ENCODE results near the gene SPAG6. TPM values are rescaled to one million over a fixed set of nuclear protein-coding genes. Genes with fewer than 3 reads are reported as not detected.

SPAG6 gene
- total RNA-seq, 1 donor from 2014 or later: 8.9 TPM

- TF ChIP-seq, protein P1, sequence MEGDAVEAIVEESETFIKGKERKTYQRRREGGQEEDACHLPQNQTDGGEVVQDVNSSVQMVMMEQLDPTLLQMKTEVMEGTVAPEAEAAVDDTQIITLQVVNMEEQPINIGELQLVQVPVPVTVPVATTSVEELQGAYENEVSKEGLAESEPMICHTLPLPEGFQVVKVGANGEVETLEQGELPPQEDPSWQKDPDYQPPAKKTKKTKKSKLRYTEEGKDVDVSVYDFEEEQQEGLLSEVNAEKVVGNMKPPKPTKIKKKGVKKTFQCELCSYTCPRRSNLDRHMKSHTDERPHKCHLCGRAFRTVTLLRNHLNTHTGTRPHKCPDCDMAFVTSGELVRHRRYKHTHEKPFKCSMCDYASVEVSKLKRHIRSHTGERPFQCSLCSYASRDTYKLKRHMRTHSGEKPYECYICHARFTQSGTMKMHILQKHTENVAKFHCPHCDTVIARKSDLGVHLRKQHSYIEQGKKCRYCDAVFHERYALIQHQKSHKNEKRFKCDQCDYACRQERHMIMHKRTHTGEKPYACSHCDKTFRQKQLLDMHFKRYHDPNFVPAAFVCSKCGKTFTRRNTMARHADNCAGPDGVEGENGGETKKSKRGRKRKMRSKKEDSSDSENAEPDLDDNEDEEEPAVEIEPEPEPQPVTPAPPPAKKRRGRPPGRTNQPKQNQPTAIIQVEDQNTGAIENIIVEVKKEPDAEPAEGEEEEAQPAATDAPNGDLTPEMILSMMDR (IDR thresholded peaks at IDR 0.05; ENCODE audit: unreplicated experiment): no peak
- no peak for DNase-seq (ENCODE audit: low spot score, unreplicated experiment)
- peaks cover 10% of the 10 kb centered on the region for H3K4me1 Mint-ChIP-seq (ENCODE audit: low read depth)
- H3K27ac Mint-ChIP-seq: no peak overlapping the region
- no peak overlapping the region for H3K4me3 Mint-ChIP-seq (ENCODE audit: low read depth)
- H3K9me3 Mint-ChIP-seq (ENCODE audit: low read depth): no peaks in the 10 kb centered on the region
- H3K27me3 Mint-ChIP-seq: no peaks in the 10 kb centered on the region
- no peaks in the 10 kb centered on the region for H3K36me3 Mint-ChIP-seq (ENCODE audit: insufficient read depth)
Observed at GRCh38 chr10:22460531-22461403, 115.5 kb downstream of the SPAG6 start.

GRCh38 chr10:22461891-22462290 is 116.6 kb downstream of the SPAG6 start:
- TF ChIP-seq, protein P1 (IDR thresholded peaks at IDR 0.05; ENCODE audit: unreplicated experiment): no peak
- no peaks in the 10 kb centered on the region for H3K9me3 Mint-ChIP-seq (ENCODE audit: low read depth)
- H3K4me1 Mint-ChIP-seq (ENCODE audit: low read depth): peaks cover 10% of the 10 kb centered on the region
- H3K27ac Mint-ChIP-seq: no peak overlapping the region
- no peak overlapping the region for H3K4me3 Mint-ChIP-seq (ENCODE audit: low read depth)
- H3K36me3 Mint-ChIP-seq (ENCODE audit: insufficient read depth): no peaks in the 10 kb centered on the region
- no peak for DNase-seq (ENCODE audit: low spot score, unreplicated experiment)
- H3K27me3 Mint-ChIP-seq: no peaks in the 10 kb centered on the region

- TF ChIP-seq, protein P1 (IDR thresholded peaks at IDR 0.05; ENCODE audit: unreplicated experiment): no peak
- H3K36me3 Mint-ChIP-seq (ENCODE audit: insufficient read depth): no peaks in the 10 kb centered on the region
- H3K27me3 Mint-ChIP-seq: no peaks in the 10 kb centered on the region
- DNase-seq (ENCODE audit: low spot score, unreplicated experiment): no peak
- no peak overlapping the region for H3K4me3 Mint-ChIP-seq (ENCODE audit: low read depth)
- peaks cover 10% of the 10 kb centered on the region for H3K4me1 Mint-ChIP-seq (ENCODE audit: low read depth)
- H3K27ac Mint-ChIP-seq: no peak overlapping the region
- H3K9me3 Mint-ChIP-seq (ENCODE audit: low read depth): no peaks in the 10 kb centered on the region
Observed at GRCh38 chr10:22463255-22463654, 118.0 kb downstream of the SPAG6 start.

DNA sequence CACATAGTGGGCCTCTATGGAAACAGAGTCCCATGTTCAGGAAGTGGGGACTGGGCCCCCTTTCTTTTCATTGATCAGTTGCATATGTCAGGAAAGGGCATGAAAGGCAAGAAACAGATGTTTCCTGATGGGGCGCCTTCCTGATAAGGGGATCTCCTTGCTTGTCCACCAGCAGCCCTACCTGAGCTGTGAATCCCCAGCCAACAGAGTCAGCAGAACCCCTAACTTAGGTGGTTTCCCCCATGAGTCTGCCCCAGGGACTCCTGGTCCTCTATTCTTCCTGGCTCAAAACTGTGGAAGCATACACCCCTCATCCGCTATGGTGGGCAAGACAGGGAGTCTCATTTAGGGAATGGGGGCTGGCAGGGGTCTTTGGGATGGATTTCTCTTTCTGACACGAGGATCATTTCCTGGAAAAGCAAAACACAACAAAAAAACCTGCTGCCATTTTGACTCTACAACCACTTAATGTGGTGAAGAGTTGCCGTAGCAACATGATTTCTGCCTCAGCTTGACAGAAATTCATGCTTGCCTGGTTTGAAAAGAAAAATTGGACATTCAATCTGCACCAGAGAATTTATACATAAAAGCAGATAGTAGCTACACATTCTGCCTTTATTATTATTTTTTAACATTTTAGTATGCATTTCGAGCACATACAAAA is 119.8 kb downstream of the SPAG6 start:
- Mint-ChIP-seq H3K4me3 (ENCODE audit: low read depth) (no peak overlapping the region), H3K9me3 (ENCODE audit: low read depth) (no peaks in the 10 kb centered on the region), H3K27me3 (no peaks in the 10 kb centered on the region), H3K36me3 (ENCODE audit: insufficient read depth) (no peaks in the 10 kb centered on the region), H3K4me1 (ENCODE audit: low read depth) (peaks cover 15% of the 10 kb centered on the region), H3K27ac (peak overlapping the region; percentile 31)
- no peak for DNase-seq (ENCODE audit: low spot score, unreplicated experiment)
- TF ChIP-seq, protein P1 (IDR thresholded peaks at IDR 0.05; ENCODE audit: unreplicated experiment): no peak

- Mint-ChIP-seq H3K27me3 (peaks cover 4% of the 10 kb centered on the region), H3K36me3 (ENCODE audit: insufficient read depth) (no peaks in the 10 kb centered on the region), H3K4me3 (ENCODE audit: low read depth) (no peak overlapping the region), H3K9me3 (ENCODE audit: low read depth) (no peaks in the 10 kb centered on the region), H3K27ac (no peak overlapping the region), H3K4me1 (ENCODE audit: low read depth) (peaks cover 15% of the 10 kb centered on the region)
- TF ChIP-seq, protein P1 (IDR thresholded peaks at IDR 0.05; ENCODE audit: unreplicated experiment): no peak
- DNase-seq (ENCODE audit: low spot score, unreplicated experiment): no peak
Observed at GRCh38 chr10:22466763-22467334, 121.6 kb downstream of the SPAG6 start.

All from progenitor cell of endocrine pancreas (in vitro differentiated cells).